HG03460 (cell line): ENCODE results near the gene TBX5.

Experiments used
- ATAC-seq: cut with Tn5 transposase; IDR thresholded peaks from one replicate; pipeline ENCODE4 v1.9.1; 2021; ENCODE audit not compliant: unreplicated experiment

The TBX5 gene

DNA sequence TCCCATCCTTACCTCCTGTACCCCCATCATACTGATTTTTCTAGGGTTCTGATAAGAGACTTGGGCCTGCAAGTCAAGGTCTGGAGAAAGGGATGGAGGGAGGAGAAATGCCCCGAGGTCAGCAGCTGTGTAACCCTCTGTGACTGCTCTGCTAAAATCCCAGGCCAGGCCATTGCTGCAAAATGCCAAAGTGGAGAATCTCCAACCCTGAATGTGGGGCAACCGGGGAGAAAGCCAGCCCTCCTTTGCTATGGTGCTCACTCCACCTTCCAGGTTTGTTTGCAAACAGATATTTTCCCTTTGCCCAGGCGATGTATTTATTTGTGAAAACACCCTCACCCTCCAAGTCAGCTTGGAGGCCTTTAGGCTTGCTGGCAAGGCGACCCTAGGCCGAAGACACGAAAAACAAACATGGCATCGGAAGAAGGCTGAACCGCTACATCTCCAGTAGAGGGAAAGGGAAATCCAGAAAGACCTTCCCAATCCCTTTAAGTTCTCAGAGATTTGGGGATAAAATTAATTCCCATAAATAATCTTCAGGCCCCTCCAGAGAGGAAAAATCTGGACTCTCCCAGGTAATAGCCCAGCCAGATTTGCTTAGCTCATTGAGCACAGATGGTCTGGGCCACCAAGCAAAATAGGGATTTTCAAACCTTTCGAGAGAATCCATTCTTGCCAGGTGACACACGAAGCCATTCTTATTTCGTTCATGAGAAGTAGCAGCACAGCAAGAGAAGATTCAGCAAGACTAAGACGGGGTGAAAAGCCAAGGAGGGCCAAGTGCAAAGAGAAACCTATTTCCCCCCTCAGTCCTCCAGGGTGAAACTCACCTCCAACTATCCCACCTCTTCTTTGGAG is 1.3 kb upstream of the TBX5 start:
- no peak for ATAC-seq

DNA sequence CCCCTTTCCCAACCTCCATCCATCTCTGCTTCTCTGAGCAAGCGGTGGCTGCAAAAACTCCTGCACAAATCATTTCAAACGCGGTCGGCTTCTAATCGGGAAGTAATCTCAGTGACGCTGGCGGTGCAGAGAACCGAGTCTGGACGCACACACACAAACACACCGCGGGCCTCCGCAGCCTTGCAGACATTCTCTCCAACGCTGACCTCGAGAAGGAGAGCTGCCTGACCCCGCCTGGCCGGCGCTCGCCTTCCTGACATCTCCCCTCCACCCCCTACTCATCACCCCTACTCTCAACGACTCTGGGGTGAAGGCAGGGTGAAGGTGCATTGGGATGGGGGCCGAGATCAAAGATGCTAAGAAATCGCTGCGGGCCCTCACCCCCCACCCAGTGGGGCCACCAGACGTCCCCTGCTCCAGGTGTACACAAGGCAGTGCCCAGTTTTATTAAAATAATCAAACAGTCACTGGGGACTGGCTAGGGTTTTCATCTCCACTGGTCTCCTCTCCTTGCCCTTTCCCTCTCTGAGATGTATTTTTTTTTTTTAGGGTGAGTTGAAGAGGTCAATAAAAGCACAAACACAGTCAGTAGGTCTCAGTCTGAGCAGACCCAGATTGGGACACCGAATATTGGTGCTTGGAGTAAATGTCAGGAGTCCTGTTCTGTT is 506 bp upstream of the TBX5 start:
- no peak for ATAC-seq

- no peak for ATAC-seq
Observed at GRCh38 chr12:114404926-114405518, 922 bp downstream of the TBX5 start.

GRCh38 chr12:114404083-114404925 is 1.6 kb downstream of the TBX5 start:
- ATAC-seq, result no peak

DNA sequence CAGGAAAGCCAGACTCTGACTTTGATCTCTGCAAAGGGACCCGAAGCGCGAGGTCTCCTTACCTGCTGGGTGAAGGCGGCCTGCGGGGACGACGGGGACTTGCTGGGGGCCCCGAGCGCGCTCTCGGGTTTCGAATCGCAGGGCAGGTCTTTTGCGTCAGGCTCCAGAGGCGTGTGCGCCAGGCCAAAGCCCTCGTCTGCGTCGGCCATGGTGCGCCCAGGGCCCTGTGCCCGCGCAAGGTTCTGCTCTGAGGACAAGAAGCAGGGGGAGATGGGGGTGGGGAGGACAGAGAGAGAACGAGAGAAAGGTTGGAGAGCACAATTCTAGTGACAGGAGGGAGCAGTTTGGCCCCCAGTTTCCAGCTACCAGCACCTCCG is 2.3 kb downstream of the TBX5 start:
- no peak for ATAC-seq

- no peak for ATAC-seq
Observed at GRCh38 chr12:114403011-114403689, 2.8 kb downstream of the TBX5 start.

GRCh38 chr12:114402084-114402717 is 3.7 kb downstream of the TBX5 start:
- no peak for ATAC-seq

- no peak for ATAC-seq
Observed at GRCh38 chr12:114401328-114402083, 4.4 kb downstream of the TBX5 start.

- ATAC-seq, result no peak
Observed at GRCh38 chr12:114400925-114401324, 5.0 kb downstream of the TBX5 start.

- ATAC-seq, result no peak
Observed at GRCh38 chr12:114400361-114400811, 5.6 kb downstream of the TBX5 start.

GRCh38 chr12:114399664-114400211 is 6.2 kb downstream of the TBX5 start:
- ATAC-seq, result no peak

DNA sequence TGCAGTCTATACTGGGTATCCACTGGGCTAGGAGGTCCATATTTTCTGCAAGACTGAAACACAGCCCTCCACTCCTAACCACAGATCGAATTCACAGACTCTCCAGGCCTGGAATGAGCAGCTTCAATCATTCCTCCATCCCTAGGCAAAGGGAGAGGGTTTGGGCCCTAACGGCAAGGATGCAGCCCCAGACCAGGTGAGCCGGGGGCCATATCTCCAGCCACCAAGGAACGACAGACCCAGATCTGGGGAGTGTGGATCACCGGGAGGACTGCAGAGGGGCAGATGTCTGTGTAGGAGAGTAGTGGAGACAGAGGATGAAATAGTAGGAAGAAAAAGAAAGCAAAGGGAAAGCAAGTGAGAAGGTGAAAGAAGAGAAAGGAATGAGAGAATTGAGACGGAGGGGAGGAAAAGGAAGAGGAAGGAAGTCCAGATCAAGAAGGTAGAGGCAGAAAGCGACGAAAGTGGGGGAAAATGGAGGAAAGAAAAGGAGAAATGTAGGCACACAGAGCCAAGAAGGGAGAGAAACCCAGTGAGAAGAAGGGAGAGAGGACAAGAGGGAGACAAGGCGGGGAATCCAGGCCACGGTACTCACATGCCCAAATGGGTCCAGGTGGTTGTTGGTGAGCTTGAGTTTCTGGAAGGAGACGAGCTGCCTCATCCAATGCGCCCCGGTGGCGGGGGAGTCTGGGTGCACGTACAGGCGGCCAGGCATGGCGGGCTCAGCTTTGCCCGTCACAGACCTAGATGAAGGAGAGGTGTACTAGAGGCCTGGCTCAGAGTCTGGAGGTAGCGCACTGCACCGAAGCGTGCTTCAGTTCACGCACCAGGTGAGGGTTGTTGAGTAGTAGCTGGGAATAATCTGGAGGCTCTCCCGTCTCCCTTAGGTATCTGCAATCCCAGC is 7.7 kb downstream of the TBX5 start:
- ATAC-seq, result no peak

GRCh38 chr12:114396869-114397719 is 8.8 kb downstream of the TBX5 start:
- no peak for ATAC-seq

GRCh38 chr12:114396153-114396868 is 9.6 kb downstream of the TBX5 start:
- no peak for ATAC-seq

DNA sequence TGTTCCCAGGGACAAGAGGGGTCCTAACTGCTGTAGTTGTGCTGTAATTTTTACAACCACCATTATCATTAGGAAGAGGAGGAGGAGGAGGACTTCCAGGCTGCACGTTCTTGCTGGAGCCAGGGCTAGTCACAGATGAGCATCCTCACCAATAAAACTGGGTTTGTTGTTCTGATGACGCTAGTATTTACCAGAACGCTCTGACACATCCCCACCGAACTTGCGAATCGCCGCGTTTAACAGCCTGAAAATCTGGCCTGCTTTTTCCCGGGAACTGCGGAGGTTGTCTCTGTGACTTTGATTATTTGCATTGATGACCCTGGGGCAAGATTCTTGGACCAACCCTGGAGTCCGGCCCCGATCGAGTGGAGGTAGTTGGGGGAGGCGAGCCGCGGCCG is 10.2 kb downstream of the TBX5 start:
- ATAC-seq, result no peak

DNA sequence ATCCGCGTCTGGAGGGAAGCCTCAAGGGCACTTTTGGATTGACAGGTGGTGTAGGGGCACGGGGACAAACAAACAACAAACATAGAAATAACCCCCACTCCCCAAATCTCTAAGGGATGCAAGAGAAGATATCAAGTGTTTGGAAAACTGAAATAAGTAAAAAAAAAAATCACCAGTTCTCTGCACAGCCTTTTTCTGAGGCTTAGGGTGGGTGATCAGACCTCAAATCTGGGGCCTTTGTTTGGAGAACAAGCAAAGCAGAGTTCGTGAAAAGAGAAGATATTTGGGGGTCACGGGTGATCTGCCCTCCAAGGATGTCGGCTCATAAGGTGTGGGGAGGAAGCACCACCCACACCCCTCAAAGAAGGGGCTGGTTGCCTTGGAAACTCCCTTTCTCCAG is 10.7 kb downstream of the TBX5 start:
- ATAC-seq, result no peak

GRCh38 chr12:114393569-114393968 is 12.4 kb downstream of the TBX5 start:
- ATAC-seq, result no peak
